Lung (tissue), 16 donors: ENCODE results near the gene CACNA1G. TPM values are rescaled to one million over a fixed set of nuclear protein-coding genes. Genes with fewer than 3 reads are reported as not detected.

ENCODE experiments used
- ATAC-seq: fragments of 200-7000 bp; cut with Tn5 transposase; one replicate; pipeline ENCODE4 v1.9.1; 2020; ENCODE audit warnings: moderate number of reproducible peaks; ENCODE audit not compliant: insufficient read depth, low FRiP score
- DNase-seq, 3 donors: peaks; one replicate each; pipeline ENCODE4 v3.0.0-alpha.2; 2013 to 2017
- H3K27ac ChIP-seq, 2 donors: one replicate each; pipeline ENCODE4 v1.5.1; 2013; ENCODE audit warnings: mild to moderate bottlenecking in 2 of 2, moderate library complexity in 2 of 2, control low read depth in 1 of 2, inconsistent platforms in 1 of 2, low read depth in 1 of 2, low read length in 1 of 2
- H3K27me3 ChIP-seq, 3 donors: one replicate each; pipeline ENCODE4 v1.5.1; 2013; ENCODE audit warnings: low read length in 2 of 3; ENCODE audit not compliant: control insufficient read depth in 3 of 3, insufficient read depth in 3 of 3
- H3K36me3 ChIP-seq, 4 donors: one replicate each; pipeline ENCODE4 v1.5.1; 2013; ENCODE audit warnings: low read length in 4 of 4, mild to moderate bottlenecking in 1 of 4, moderate library complexity in 1 of 4; ENCODE audit not compliant: control insufficient read depth in 4 of 4, insufficient read depth in 4 of 4
- H3K4me1 ChIP-seq, 5 donors: one replicate each; pipeline ENCODE4 v1.5.1; 2013; ENCODE audit warnings: low read length in 5 of 5, mild to moderate bottlenecking in 2 of 5, moderate library complexity in 1 of 5; ENCODE audit not compliant: control insufficient read depth in 5 of 5, insufficient read depth in 5 of 5
- H3K4me3 ChIP-seq: one replicate; pipeline ENCODE4 v1.5.1; 2013; ENCODE audit warnings: mild to moderate bottlenecking, control low read depth, moderate library complexity
- H3K9ac ChIP-seq, 2 donors: one replicate each; pipeline ENCODE4 v1.5.1; 2013; ENCODE audit warnings: low read length in 2 of 2, control low read depth in 1 of 2; ENCODE audit not compliant: insufficient read depth in 1 of 2
- H3K9me3 ChIP-seq, 4 donors: one replicate each; pipeline ENCODE4 v1.5.1; 2013; ENCODE audit warnings: low read length in 3 of 4, mild to moderate bottlenecking in 1 of 4, moderate library complexity in 1 of 4; ENCODE audit not compliant: control insufficient read depth in 4 of 4, insufficient read depth in 3 of 4
- WGBS, 2 donors: extraction: QIAGEN DNeasy Blood & Tissue Kit; methylation state at CpG; one replicate each; pipeline ENCODE4 v1.1.7; 2013; 5-methylcytosine and 5-hydroxymethylcytosine counted together
- long read RNA-seq, 5 donors: transcript quantifications; one replicate each; lab custom pipeline, GENCODE V29; 2026
- polyA plus RNA-seq, 2 donors: library from polyadenylated mRNA; stranded (reverse); fragments of 200-250 nt; gene quantifications; one replicate each; pipeline ENCODE4 v1.2.1, GENCODE V29; 2013
- total RNA-seq, 2 donors: library from RNA; depleted of rRNA in 1 of 2; stranded (reverse); fragments of >200 nt in 1 of 2; gene quantifications; one replicate each; pipeline ENCODE4 v1.2.1, GENCODE V29; 2014 to 2021
- TF ChIP-seq, protein P1 (sequence below): IDR thresholded peaks from 2 replicates; pipeline ENCODE4 v1.5.1; 2012; ENCODE audit warnings: mild to moderate bottlenecking; ENCODE audit errors: control extremely low read depth, extremely low read depth
- donor health status: control.
- donor health status: control.
- donor health status: Bipolar disorder and iron deficiency.
- donor health status: healthy.
- donor health status: DM: yes; HTN: yes; CAD: no.

The CACNA1G gene
- total RNA-seq (1 to 10 TPM in 1 of 2 donors, under 1 TPM in 1; 0.31 to 3.6 TPM), polyA plus RNA-seq (under 1 TPM; 0.14 to 0.18 TPM)
- long read RNA-seq, donor 1, partial matches to known transcripts: 6 of 6 reads
- long read RNA-seq, donor 1, other reads (novel, unspliced or antisense): 0 of 6 reads
- long read RNA-seq, donor 2: 0 reads
- long read RNA-seq, donor 3, partial matches to known transcripts: 8 of 8 reads
- long read RNA-seq, donor 3, other reads (novel, unspliced or antisense): 0 of 8 reads
- long read RNA-seq, donor 4, partial matches to known transcripts: 6 of 6 reads
- long read RNA-seq, donor 4, other reads (novel, unspliced or antisense): 0 of 6 reads
- long read RNA-seq, donor 5, full-length matches to known transcripts: 1 of 54 reads
- long read RNA-seq, donor 5, partial matches to known transcripts: 53 of 54 reads
- long read RNA-seq, donor 5, other reads (novel, unspliced or antisense): 0 of 54 reads

DNA sequence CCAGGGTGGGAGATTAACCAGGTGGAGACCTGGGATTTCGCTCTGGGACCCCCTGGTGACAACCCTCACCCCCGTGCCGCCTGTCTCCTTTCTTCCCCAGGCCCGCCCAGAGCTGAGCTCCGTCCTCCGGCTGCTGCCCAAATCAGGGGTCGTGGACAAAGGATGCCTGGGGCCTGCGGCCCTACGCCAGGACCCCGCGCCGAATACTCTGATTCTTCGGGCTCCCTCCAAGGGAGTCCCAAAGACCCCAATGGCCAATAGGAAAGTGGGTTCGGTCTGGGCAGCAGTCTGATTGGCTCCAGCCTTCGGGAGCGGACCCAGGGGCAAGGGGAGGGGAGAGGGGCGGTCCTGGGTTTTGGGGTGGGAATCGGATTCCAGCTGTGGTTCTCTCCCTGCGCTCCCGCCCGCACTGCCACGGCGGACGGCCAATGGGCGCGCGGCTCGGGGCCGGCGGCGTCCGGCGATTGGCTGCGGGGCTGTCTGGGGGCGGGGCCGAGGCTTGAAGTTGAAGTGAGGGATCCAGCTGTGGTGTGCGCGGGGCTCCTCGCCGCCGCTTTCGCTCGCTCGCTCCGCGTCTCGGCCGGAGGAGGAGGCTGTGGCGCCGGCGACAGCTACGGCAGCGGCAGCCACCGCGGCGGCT lies at the start of gene CACNA1G:
TSS of gene CACNA1G (plus strand) at position 531 of the 640 bp plus-strand sequence. CDS start 745 bp downstream, outside the sequence.
- H3K4me3 ChIP-seq: no peak within 1 kb of the TSS
- H3K27ac ChIP-seq: no peak within 1 kb of the TSS
- 1 to 2% methylated on average over 38 to 56 of the region's 56 CpGs for WGBS, 2 donors
- ATAC-seq (peak; percentile 89), DNase-seq (peak; percentile 98 to 99 (median 98))
- peaks cover 0 to 30% (median 6%) of the 10 kb centered on the region in 3 donors for H3K27me3 ChIP-seq
- TF ChIP-seq, protein P1, sequence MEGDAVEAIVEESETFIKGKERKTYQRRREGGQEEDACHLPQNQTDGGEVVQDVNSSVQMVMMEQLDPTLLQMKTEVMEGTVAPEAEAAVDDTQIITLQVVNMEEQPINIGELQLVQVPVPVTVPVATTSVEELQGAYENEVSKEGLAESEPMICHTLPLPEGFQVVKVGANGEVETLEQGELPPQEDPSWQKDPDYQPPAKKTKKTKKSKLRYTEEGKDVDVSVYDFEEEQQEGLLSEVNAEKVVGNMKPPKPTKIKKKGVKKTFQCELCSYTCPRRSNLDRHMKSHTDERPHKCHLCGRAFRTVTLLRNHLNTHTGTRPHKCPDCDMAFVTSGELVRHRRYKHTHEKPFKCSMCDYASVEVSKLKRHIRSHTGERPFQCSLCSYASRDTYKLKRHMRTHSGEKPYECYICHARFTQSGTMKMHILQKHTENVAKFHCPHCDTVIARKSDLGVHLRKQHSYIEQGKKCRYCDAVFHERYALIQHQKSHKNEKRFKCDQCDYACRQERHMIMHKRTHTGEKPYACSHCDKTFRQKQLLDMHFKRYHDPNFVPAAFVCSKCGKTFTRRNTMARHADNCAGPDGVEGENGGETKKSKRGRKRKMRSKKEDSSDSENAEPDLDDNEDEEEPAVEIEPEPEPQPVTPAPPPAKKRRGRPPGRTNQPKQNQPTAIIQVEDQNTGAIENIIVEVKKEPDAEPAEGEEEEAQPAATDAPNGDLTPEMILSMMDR: no peak
- no peak within 1 kb of the TSS for H3K9ac ChIP-seq
- no peaks in the 10 kb centered on the region for H3K9me3 ChIP-seq
- H3K4me1 ChIP-seq: peaks cover 0 to 56% (median 16%) of the 10 kb centered on the region in 5 donors
- peaks cover 0 to 10% (median 2%) of the 10 kb centered on the region in 4 donors for H3K36me3 ChIP-seq

DNA sequence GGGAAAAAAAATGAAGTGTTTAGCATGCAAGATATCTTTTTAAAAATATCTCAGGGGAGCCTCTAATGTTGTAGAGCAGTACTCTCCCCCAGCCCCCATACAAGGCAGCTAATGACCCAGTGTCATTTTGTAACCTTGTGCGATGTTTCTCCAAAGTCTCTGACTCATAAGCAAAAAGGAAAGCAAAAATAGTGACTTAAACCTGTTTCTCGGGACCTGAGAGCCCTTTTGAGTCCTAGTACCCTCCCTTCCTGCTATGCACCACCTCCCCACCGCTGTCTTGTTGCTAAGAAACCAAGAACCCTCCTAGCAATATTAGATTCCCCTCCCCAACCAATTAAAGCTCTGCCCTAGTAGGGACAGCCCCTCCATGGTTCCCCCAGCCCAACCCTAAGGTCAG lies 49.5 kb upstream of the CACNA1G start:
- 39 to 55% methylated on average over 3 of the region's 3 CpGs for WGBS, 2 donors

DNA sequence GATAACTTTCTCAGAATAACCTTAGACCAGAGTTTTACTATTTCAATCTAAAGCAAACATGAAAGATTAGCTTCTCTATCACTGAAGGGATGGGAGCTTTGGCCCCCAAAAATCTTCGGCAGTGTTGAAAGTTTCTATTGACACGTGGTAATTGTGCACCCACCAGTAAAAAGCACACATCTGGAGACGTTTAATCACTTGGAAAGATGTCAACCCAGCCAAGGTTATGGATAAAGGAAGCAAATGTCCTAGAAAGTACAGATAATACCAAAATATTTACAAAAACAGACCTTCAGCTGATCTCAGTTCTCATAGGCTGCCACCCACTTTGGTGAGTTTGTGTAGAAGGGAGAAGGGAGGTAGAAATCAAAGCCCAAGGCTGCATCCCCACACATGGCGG lies 47.0 kb upstream of the CACNA1G start:
- no peak overlapping the region for H3K4me3 ChIP-seq
- 80 to 89% methylated on average over 4 of the region's 4 CpGs for WGBS, 2 donors
- no peaks in the 10 kb centered on the region for H3K27me3 ChIP-seq
- H3K36me3 ChIP-seq: no peaks in the 10 kb centered on the region
- H3K27ac ChIP-seq: no peak overlapping the region
- no peak overlapping the region for H3K9ac ChIP-seq
- DNase-seq: no peak
- H3K9me3 ChIP-seq: no peaks in the 10 kb centered on the region
- peaks cover 0 to 14% (median 5%) of the 10 kb centered on the region in 5 donors for H3K4me1 ChIP-seq
- no peak for ATAC-seq
- TF ChIP-seq, protein P1: no peak

More for the DNA sequence above, 49.5 kb upstream of the CACNA1G start:
- Histone ChIP-seq H3K27ac (no peak overlapping the region), H3K4me1 (peaks cover 3 to 13% (median 5%) of the 10 kb centered on the region in 5 donors), H3K36me3 (no peaks in the 10 kb centered on the region), H3K4me3 (no peak overlapping the region), H3K27me3 (no peaks in the 10 kb centered on the region), H3K9me3 (no peaks in the 10 kb centered on the region), H3K9ac (no peak overlapping the region)
- TF ChIP-seq, protein P1: no peak
- DNase-seq (peak in 1 of 3 donors; percentile 48), ATAC-seq (no peak)
